GM21390 (cell line): ENCODE measurements around the gene PPP5C.
"Not testable (repeated sequence)": the region's sequence is repeated elsewhere in the genome, so short reads cannot be mapped to it uniquely, and the experiment has no call there.

Experiments used
- ATAC-seq: cut with Tn5 transposase; IDR thresholded peaks from one replicate; pipeline ENCODE4 v1.9.1; 2021; ENCODE audit not compliant: unreplicated experiment

Gene PPP5C

DNA sequence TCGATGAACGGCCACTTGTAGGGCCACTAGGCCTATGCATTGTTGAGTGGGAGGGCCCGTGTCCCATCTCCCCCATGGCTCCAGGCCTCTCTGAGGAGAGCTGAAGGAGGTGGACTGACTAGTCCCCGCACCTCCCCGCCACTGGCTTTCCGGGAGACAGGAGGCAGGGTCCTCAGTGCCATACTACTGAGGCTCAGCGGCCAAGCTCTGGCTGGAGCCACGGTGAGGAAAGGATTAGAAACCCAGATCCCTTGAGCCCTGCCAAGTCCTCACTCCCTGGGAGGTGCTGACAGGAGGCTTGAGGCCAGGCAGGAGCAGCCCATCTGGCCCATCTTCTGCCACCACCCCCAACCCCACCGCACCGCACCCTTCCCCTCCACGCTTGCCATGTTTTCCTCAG, 37.5 kb downstream of the PPP5C start:
- no peak for ATAC-seq

DNA sequence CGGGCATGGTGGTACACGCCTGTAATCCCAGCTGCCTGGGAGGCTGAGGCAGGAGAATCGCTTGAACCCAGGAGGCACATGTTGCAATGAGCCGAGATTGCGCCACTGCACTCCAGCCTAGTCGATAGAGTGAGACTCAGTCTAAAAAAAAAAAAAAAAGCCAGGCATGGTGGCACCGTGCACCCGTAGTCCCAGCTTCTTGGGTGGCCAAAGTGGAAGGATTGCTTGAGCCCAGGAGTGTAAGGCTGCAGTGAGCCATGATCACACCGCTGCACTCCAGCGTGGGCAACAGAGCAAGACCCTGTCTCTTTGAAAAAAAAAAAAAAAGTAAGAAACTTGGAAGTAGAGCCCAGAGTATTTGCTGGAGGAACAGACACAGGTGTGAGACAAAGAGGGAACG, 38.7 kb downstream of the PPP5C start:
- no peak for ATAC-seq

DNA sequence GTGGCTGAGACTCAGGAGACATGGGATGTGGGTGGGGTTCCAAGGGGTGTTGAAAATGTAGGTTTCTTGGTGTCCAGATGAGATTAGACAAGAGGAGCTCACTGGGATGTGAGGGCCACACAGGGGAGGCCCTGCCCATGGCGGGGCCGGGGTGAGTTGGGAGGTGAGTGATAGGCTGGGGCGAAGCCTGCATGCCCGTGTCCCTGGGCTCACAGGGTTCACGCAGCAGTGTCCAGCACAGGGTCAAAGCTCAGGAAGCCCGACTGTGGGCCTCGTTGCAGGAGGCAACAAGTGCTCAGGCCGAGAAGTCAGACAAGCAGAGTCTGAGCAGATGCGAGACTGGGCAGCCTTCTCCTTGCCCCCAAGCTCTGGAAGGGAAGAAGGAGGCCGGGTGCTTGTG, 39.3 kb downstream of the PPP5C start:
- ATAC-seq = no peak

DNA sequence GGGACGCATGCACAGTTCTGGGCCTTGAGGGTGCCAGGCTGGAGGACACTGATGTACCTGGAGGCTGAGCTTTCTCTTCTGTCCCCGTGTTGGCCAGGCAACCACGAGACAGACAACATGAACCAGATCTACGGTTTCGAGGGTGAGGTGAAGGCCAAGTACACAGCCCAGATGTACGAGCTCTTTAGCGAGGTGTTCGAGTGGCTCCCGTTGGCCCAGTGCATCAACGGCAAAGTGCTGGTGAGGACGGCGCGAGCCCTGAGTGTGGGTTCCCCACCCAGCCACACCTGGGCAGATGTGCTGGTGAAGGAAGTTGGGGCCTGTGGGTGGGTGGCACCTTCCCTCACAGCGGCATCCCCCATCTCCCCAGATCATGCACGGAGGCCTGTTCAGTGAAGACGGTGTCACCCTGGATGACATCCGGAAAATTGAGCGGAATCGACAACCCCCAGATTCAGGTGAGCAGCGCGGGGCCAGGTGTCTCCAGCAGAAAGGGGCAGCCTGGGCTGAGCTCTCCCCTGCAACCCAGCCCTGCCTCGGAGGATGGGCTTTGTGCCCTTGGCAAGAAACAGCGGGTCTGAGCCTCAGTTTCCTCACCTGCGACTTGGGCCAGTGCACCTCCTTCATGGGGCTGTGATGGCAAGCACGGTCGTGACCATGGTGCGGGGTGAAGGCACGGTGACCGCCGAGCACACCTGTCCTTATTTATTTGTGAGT, 40.3 kb downstream of the PPP5C start:
- no peak for ATAC-seq

DNA sequence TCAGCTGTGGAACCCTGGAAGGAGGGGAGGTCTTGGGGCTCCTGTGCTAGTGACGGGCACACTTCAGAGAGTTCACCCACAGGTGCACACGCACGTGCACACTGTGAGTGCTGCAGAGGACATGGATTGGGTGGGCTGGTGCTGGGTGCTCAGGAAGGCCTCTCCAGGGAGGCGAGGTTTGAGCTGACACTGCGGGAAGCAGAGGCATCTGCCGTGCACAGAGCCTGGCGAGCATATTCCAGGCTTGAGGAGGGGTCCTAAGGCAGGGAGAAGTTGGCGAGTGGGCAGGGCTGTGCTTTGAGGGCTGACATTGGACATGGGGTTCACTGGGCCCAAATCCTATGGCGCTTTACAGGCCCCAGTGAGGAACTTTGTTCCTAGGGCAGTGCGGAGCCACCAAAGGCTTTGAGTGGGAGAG, 40.8 kb downstream of the PPP5C start:
- ATAC-seq = no peak

DNA sequence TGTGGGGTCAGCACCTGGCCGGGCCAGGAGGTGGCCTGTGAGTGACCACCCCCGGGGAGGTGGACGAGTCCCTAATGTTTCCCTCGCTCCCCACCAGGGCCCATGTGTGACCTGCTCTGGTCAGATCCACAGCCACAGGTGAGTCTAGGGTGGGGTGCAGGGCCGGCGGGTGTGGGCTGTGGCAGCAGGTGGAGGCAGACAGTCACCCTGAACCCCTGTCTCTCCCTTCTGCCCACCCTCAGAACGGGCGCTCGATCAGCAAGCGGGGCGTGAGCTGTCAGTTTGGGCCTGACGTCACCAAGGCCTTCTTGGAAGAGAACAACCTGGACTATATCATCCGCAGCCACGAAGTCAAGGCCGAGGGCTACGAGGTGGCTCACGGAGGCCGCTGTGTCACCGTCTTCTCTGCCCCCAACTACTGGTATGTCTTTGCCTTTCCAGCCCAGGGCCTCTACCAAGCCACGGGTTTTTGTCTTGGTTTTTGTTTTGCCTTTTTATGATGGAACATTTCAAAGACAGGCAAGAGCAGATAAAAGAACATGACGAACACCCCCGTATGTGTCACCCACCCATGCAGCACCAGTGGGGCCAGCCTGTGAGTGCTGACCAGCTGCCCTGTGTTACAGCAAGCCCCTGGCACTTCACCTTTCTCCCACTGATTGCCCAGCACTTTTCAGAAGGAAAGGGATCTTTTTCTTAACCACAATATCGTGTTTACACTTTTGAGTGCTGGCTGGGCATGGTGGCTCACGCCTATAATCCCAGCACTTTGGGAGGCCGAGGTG, 41.6 kb downstream of the PPP5C start:
- ATAC-seq = no peak

DNA sequence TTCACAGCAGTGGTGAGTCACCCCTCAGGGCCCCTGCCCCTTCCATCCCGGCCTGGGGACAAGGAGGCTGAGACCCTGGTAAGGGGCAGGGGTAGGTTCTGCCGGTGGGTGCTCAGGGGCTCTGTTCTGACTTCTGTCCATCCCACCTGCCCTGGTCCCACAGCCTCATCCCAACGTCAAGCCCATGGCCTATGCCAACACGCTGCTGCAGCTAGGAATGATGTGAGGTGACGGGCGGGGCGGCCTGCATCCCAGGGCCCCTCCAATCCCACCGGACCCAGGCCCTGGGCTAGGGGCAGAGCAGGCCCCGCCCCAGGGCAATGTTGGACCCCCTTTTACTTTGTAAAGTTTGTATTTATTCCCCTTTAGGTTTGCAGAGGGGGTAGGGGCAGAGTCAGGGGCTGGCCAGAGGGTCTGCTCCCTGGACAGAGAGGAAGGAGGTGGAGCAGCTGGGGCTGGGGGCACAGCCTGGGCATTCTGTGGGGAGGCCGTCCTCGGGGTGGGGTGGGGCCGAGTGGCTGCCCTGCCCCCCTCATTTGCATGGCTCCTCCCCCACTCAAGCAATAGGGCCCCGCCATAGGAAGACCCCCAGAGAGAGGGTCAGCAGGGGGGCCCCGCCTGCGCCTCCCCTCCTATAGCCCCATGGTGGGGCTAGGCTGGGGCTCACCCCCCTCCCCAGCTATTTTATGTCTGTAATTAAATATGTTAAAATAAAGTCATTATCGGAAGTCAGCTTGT, 43.4 kb downstream of the PPP5C start:
- no peak for ATAC-seq

DNA sequence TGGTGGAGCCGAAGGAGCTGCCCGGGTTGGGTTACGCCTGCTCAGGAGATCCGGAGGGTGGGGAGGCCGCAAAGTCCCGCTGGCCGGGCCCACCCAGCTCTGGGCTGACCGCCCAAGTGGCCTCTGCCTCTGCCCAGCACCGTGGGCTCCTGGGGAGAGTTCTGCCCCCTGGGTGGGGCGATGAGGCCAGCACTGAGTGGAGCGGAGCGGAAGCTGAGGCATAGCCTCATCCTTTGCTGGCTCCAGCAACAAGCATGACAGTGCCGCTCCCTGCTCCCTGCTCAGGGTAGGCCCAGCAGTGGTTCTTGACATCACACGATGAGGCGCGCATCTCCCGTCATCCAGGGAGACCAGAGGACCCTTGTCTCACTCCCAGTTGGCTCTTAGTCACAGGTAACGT, 44.0 kb downstream of the PPP5C start:
- ATAC-seq = no peak

DNA sequence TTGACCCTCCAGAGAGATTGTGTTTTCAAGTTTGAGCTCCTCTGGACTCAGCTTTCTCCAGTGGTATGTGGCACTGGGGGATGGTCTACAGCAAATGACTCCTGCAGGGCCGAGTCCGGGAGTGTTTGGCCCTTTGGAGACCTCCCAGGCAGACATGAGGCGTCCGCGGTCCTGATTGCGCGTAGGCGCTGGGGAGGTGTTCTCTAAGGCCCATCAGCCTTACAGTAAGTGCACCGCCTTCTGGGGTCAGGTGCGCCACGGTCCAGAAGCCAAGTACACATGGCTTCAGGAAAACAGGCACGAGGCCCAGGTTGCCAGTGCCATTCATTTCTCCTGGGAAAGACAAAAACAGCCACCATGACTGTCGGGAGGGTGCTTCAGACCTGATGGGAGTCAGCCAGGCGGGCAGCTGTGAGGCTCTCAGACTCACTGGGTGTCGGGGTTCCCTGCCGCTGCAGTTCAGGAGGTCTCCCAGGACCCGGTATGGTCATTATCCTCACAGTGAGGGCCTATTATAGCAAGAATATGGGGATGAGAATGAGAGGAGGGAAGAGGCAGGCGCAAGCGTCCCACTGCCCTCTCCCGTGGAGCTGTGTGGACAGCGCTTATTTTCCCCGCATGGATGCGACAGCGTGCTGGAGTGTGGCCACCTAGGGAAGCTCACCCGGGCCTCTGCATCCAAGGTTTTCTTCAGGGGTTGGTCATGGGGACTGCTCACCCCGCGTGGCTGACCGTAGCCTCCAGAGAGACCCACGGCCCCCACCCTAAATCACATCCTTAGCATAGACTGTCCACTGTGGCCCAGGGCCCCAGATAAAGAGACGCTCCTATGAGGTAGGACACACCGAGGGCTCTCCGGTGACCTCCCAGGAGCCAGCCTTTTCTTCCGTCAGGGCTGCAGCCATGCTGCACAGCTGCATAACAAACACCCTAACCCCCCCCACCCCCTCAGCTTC, 44.7 kb downstream of the PPP5C start:
- ATAC-seq = no peak

DNA sequence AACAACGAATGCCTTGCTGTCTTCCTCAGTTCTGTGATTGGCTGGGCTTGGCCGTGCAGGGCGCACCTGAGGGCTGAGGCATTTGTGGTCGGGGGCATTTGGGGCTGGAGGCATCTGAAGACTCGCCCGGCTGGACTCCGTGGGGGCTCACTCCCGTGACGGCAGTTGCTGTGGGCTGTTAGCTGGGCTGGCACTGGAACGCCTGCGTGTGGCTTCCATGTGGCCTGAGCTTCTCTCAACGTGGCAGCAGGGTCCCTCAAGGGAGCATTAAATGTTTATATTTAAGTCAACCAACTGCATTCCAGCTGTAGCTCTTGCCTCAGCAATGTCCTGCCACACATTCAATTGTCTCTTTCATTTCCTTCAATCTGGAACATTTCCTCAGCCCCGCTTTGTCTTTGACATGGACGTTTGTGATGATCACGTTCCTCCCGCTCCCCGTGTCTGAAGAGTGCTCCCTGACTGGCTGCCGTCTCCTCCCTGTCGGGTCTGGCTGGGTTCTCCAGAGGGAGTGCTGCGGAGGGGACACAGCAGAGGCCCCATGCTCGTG, 45.4 kb downstream of the PPP5C start:
- no peak for ATAC-seq

DNA sequence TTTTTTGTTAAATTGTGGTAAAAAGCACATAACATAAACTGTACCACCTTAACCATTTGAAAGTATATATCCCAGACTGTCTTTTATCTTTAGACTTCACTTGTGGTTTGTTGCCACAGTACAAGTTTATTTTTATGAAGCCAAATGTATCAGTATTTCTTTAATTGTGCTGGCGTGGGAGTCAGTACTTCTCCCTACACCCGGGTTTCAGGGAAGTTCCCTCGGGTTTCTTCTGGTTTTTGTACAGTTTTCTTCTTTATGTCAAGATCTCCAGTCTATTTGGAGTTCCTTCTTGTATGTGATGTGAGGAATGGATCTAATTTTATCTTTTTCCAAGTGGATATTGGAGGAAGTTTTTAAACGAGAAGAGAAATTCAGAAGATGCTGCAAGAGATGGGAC, 46.0 kb downstream of the PPP5C start:
- no peak for ATAC-seq

DNA sequence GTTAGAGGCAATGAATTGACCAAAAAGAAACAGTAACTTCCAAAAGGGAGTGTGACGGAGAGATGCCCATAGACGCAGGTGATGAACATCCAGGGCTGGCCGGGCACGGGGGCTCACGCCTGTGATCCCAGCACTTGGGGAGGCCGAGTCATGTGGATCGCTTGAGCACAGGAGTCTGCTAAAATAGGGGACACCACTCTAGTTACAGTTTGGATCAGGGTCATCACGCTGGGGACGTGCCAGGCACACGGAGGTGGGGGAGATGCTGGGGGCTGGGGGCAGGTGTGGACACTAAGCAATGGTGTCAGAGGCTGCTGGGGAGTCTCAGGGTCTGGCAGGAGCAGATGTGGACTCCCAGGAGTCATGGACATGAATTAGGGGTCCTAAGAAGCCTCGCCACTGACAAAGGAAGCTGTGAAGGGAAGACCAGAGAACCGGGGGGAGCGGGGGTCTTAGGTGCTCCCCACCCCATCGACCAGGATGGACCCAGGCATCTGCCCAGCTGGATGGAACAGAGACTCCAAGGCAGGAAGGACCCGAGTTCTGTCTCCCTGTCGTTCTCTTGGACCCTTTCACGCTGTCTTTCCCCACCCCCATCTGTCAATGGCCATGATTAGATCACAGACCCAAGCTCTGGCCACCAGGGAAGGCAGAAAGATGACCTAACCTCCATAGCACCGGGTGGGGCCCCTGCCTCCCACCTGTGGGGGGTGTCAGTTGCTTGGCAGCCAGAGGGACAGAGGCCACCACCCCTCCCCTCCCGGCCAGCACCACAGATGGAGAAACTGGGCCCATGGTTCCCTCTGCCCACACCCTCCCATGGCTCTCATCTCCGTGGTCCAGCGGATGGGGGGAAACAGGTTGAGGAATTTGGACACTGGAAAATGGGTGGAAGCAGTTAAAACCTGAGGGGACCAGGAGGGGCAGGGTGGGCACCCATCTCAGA, 46.8 kb downstream of the PPP5C start:
- no peak for ATAC-seq

DNA sequence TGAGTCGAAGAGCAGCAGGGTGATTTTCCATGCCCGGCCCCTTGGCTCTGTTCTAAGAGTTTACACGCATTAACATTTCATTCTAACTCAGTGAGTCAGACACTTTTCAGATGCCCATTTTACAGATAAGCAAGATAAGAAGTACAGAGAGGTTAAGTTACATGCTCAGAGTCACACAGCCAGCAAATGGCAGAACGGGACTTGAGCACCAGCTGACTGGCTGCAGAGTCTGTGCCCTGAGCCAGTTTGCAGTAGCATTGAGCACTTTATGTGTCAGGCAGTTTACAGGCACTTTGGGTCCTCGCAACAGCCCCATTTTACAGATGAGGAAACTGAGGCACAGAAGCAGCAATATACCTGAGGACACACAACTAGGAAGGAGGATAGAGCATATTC, 47.5 kb downstream of the PPP5C start:
- no peak for ATAC-seq

DNA sequence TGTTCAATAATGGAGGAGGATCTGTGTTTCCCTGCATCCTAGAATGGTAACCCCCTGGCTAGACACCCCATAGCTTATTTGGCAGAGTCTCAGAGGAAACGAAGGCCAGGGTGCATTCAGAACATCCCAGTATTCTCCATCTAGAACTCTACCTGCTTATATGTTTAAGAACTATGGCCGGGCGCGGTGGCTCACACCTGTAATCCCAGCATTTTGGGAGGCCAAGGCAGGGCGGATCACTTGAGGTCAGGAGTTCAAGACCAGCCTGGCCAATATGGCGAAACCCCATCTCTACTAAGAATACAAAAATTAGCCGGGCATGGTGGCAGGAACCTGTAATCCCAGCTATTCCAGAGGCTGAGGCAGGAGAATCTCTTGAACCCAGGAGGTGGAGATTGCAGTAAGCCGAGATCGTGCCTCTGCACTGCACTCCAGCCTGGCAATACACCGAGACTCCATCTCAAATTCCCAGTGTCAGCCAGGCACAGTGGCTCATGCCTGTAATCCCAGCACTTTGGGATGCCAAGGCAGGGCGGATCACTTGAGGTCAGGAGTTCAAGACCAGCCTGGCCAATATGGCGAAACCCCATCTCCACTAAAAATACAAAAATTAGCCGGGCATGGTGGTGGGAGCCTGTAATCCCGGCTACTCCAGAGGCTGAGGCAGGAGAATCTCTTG, 51.1 kb downstream of the PPP5C start:
- ATAC-seq = not testable (repeated sequence)

DNA sequence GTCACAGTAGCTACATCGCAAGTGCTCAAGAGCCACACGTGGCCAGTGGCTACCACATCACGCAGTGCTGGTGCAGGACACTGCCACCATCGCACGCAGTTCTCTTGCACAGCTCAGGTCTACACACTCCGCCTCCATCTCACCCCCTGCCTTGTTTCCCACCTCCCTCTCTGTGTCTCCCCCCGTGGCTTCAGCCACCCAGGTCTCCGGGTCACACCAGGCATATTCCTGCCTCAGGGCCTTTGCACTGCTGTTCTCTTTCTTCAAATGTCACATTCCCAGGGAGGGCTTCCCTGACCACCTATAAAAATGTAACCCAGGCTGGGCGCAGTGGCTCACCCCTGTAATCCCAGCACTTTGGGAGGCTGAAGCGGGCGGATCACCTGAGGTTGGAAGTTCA, 55.8 kb downstream of the PPP5C start:
- ATAC-seq = no peak

DNA sequence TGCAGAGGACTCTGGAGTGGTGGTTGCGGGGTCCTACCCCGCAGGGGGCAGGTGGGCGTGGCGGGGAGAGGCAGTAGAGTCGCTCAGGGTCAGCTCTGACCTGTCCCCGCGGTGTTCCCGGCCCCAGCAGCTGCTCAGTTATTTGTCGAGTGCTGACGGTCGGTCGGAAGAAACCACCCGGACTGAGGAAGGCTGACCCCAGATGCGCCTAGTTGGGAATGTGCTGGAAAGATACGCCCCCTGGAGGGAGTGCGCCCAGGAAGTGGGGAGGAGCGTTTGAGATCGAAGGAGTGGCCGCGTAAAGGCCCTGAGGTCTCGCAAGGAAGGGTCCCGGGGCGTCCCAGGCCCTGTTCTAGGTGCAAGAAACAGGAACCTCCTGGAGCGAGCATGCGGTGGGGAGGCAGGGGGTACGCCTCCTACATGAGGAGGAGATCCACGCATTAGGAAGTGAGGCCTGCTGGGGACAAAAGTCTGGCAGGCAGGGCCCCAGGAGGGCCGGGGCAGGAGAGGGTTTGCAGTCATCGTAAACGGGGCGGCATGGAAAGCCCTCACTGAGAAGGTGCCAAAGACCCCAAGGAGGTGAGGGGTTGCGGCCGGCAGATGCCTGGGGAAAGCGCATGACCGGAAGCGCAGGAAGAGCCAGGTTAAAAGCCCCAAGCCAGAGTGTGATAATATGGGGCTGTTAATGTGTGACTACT, 57.3 kb downstream of the PPP5C start:
- no peak for ATAC-seq

DNA sequence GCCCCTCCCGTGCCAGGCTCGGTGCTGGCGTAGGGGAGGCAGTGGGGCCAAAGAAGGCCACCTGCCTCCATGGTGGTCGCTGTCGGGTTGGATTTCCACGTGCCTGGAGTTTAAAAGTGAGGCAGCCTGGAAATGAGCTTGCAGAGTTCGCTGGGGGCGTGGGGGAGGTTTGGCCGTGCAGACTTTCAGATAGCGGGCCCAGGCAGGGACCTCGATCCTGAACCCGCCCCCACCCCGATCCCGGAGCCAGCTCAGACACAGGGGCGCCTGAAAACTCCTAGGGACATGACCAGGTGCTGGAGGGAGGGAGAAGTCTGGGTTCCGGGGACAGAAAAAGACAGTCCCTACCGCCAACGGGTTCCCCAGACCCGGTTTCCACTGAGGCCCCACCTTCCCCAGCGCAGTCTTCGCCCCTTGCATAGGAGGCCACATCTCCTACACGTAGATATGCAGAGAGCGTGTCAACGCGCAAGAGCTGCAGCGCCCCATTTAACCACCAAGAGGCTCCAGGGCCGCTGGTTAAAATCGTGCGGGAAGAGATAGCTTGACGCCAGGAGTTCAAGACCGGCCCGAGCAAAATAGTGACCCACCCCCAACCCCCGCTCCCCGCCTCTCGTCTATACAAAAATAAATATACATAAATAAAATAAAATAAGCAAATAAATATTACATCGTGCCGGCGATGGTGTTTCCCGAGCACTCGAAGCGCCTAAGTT, 58.0 kb downstream of the PPP5C start:
- no peak for ATAC-seq

DNA sequence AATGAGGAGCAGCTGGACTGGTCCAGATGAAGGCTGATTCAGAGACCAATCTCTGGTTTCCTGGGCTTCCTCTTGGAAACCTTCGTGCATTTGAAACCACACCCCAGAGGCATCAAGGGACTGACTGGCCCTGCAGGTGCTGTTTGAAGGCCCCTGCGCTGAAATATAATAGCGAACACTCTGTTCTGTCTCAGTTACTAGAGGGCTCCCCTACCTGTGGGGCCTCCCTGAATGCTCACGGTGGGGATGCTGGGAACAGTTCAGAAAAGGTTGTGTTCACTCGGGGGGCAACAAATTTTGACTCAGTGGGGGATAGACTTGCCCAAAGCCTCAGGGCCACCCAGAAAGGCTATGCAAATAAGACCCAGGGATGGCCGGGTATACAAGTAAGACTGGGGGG, 60.1 kb downstream of the PPP5C start:
- no peak for ATAC-seq
